HG03060 (cell line): Measurements from ENCODE around the gene SRM.
"Not testable (repeated sequence)": the region's sequence is repeated elsewhere in the genome, so short reads cannot be mapped to it uniquely, and the experiment has no call there.

Experiments used
- ATAC-seq: cut with Tn5 transposase; IDR thresholded peaks from one replicate; pipeline ENCODE4 v1.9.1; 2021; ENCODE audit warnings: low read depth, moderate number of reproducible peaks; ENCODE audit not compliant: unreplicated experiment

The SRM gene

DNA sequence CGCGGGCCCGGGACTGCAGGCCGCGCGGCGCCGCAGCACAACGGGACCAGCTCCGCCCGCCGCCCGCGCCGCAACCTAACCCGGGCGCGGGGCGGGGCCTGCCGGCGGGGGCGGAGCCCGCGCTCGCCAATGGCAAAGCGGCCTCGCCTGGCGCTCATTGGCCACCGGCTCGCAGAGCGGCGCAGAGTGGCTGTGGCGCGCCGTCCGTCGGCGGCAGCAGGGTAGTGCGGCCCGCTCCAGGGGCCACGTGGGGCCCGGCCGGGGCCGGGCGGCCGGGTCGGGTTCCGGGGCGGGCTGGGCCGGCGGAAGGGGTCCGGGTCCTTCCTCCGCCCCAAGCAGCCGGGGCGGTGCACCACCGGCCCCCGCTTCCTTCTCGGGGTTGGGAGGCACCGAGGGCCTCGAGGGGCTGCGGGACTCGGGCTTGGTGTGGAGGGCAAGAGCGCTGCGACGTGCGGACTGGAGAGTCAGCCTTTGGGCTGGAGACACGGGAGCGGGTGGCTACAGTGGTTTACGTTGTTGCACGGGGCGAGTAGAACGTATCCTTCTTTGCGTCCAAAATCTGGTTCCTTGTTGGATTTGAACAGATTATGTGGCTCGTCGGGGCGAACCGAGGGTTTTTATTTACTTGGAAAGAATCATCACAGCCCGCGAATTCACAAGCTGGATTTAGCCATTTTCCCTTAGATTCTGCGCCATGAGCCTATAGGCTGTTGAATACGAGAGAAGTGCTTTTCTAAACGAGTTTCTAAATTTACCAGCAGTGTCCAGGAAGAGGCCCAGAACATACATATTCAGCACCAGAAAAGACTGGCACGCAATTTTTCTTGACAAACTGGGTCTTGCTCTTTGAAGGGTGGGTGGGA is at the start of gene SRM:
SRM (minus strand) TSS at position 51 of the 863 bp plus-strand sequence. CDS start 75 bp downstream, outside the sequence.
- peak; percentile 45 for ATAC-seq

DNA sequence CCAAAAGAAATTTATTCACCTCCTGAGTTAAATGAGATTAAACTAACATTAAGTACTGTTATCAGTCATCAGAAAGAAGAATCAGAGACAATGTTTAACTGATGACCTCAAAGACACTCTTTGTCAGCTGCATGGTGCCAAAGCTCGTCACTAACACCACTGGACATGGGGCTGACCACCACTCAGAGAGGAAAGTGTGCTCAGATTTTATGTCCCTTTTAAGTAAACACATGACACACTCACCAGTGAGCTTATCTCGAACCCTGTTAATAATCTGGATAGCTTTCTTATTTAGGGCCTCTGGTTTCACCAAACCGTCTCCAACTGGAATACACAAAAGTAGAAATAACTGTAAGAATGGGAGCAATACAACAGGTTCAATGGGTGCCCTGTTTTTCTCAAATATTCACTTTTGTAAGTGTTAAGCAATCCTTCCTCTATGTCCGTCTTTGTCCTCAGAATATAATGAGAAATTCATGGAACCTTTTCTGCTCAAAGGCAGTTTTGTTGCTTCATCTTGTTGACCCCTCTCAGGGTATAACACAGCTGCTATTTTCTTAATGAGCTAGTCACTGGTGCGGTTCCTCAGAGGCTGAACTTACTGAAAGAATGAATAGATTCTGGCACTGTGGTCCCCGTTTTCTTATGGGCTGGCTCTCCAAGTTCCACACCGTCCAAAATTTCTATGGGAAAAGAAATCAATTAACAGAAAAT is 49.4 kb upstream of the SRM start:
- no peak for ATAC-seq

DNA sequence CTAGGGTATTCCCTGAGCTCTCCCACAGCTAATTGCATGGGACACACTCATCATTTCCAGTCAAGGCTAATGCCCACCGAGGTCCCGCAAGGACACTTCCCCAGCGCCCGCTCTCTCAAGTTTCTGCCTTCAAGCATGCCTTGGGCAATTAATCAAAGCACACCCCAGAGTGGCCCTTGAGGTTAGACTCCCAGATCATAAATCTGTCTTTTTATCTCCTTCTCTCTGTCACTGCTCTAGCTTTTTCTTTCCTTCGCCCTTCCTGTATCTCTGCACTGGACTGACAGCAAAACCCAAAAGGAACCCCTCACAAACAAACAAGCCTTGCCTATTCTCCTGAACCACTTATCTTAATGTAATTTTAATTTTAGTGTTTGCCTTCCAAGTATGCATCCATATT is 47.8 kb upstream of the SRM start:
- no peak for ATAC-seq

DNA sequence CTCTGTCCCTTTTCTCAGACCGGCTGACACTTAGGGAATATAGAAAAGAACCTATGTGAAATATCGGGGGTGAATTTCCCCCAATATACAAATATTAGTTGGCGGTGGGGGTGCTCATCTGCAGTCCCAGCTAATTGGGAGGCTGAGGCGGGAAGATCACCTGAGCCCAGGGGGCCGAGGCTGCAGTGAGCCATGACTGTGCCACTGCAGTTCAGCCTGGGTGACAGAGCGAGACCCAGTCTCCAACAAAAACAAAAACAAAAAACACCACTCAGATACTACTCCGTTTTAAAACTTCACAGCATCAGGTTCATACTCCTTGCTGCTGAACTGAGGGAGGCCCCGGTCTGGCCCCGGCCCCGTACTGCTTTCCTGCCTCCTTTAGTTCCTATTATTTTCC is 45.8 kb upstream of the SRM start:
- no peak for ATAC-seq

DNA sequence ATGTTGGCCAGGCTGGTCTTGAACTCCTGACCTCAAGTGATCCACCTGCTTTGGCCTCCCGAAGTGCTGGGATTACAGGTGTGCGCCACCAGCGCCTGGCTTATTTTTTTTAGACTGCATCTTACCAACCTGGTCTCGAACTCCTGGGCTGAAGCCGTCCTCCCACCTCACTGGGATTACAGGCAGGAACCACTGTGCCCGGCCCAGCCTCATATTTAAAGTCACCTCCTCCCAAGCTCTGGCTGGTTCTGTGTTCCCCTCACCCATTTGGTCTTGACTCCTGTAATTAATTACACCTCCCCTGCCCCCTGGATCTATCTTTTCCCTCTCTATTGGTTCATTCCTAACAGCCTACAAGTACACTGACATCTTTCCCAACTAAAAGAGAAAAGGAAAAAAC is 41.5 kb upstream of the SRM start:
- no peak for ATAC-seq

DNA sequence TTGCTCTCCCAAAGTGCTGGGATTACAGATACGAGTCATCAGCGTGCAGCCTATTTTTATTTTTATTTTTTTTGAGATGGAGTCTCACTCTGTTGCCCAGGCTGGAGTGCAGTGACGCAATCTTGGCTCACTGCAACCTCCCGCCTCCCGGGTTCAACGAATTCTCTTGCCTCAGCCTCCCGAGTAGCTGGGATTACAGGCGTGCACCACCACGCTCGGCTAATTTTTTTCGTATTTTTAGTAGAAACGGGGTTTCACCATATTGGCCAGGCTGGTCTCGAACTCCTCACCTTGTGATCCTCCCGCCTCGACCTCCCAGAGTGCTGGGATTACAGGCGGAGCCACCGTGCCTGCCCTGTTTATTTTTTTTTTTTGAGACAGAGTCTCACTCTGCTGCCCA is 41.0 kb upstream of the SRM start:
- not testable (repeated sequence) for ATAC-seq

DNA sequence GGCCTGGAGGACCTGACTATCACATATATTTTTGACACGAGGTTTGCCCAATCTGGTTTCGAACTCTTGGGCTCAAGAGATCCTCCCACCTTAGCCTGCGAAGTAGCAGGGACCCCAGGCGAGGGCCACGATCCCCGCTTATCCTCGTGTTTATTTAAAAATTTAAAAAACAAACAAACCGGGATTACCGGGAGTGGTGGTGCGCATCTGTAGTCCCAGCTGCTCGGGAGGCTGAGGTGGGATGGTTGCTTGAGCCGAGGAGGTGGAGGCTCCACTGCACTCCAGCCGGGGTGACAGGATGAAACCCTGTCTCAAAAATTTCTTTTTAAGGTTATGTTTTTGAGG is 40.3 kb upstream of the SRM start:
- ATAC-seq, result no peak

DNA sequence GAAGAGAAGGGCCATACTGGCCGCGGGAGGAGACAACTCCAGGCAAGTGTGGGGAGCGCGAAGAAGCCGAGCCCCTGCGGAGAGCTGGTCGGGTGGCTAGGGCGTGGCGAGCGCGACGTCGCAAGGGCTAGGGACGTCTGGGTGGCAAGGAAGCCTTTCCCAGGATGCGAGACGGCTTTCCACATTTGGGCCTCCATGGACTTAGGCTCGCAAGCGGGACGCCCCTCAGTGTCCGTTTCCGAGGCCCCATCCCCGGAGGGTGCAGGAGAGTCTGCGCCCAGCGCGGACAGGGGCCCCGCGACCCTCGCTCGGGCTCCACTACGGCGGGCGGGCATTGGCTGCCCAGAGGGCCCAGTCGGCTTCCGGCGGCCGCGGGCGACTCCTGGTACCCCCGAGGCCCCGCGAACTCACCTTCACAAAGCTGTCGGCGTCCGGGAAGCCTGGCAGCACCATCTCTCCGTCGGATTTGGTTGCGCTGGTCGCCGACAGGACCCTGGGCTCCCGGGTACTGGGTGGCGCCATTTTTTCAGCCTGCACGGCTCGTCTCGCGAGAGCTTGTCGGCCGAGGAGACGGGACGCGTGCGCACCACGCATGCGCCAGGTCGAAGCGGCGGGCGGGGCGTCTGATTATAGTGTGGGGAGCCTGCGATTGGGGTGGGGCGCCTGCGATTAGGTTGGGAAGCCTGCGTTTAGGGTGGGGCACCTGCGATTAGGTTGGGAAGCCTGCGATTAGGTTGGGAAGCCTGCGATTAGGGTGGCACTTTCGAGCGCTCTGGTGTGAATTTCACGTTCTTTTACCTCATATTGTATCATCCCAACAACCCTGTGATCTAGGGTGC is 39.7 kb upstream of the SRM start, which contains the start of gene EXOSC10:
EXOSC10 (minus strand) TSS at position 560 of the 839 bp plus-strand sequence; CDS start at position 522, 38 bp downstream.
- no peak for ATAC-seq

DNA sequence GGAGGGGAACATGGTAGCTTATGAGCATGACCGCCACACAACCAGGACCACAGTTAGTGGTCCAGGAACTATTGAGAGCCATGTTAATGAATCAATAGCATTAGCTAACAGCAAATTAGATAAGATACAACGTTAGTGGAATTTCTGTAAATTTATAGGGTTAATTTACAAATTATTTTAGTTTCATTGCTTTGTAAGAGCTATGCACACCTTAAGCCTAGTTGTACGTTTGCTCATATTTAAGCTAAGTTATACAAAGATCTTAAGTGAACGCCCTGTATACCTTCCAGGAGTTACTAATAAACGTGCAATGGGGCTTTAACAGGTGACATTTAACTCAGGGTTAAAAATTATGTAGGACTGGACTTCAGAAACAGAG is 39.1 kb upstream of the SRM start:
- no peak for ATAC-seq

DNA sequence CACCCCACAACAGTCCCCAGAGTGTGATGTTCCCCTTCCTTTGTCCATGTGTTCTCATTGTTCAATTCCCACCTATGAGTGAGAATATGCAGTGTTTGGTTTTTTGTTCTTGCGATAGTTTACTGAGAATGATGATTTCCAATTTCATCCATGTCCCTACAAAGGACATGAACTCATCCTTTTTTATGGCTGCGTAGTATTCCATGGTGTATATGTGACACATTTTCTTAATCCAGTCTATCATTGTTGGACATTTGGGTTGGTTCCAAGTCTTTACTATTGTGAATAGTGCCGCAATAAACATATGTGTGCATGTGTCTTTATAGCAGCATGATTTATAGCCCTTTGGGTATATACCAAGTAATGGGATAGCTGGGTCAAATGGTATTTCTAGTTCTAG is 24.0 kb upstream of the SRM start:
- not testable (repeated sequence) for ATAC-seq

DNA sequence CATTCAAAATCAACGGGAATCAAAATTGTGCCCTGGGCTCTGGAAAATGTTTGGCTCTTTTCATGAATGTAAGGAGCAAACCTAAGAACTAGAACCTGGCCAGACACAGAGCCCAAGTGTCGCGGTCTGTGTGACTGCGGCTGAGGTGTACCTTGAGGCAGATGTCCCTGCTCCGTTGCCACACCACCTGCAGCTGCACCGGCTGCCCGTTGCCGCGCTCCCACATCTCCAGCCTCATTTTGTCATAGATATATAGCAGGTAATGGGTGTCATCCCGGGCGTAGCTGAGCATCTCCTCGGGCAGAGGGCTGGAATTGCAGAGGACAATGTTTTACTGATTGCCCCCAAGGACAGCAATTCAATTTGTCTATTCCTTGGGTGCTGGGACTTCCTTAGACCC is 21.1 kb upstream of the SRM start:
- no peak for ATAC-seq

DNA sequence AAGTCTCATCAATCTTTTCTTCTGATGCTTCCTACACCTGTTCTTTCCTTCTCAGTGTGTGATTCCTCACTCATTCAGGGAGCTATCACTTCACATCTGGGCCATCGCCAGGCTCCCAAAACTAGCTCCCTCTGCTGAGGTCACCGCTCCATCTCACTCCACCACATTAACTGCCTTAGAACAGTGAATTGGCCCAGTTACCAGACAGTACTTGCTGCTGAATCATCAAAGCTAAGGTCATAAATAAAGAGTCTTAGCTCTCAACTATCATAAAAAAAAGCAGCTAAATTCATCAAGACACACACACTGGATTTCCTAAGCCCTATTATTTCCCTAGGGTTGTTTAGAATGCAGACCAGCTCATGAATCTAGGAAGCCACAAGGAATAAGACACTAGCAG is 18.8 kb upstream of the SRM start:
- ATAC-seq, result no peak

DNA sequence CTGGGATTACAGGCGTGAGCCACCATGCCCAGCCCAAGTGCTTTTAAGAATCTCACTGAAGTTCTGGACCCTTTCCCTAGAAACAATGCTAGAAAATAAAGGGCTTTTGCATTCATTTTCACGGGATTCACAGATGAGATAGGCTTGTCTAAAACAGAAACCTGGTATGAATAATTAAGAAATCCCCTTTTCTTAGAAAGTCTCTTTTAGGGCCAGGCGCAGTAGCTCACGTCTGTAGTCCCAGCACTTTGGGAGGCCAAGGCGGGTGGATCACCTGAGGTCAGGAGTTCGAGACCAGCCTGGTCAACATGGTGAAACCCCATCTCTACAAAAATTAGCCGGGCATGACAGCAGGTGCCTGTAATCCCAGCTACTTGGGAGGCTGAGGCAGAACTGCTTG is 13.6 kb upstream of the SRM start:
- ATAC-seq, result not testable (repeated sequence)

DNA sequence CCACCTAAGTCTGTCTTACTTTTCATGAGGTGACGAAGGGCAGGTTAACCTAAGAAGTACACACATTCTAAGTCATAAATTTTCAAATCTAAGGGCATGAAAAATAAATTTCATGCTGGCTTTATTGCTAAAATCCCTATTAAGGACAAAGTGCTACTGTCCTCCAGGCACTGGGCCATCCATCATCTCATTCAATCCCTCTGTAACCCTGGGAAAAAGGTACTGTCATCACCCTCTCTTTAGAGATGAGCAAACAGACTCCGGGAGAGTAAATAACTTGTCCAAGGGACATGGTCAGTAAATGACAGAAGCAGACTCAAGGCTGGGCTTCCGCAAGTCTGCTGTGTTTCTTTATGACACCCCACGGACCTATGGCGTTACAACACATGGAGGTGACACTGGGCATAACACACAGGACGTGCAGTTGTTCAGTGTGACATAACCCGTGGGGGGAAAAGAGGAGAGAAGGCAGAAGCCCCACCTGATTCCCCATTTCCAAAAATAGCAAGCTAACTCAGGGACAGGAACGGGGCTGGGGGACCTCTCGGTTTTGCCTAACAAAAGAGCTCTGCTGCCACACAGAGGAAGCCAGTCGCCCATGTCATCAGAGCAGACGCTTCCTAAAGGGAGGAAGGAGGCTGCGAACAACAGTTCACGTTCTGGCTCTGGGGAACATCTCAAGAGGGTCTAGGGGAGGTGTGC is 12.5 kb upstream of the SRM start:
- no peak for ATAC-seq

DNA sequence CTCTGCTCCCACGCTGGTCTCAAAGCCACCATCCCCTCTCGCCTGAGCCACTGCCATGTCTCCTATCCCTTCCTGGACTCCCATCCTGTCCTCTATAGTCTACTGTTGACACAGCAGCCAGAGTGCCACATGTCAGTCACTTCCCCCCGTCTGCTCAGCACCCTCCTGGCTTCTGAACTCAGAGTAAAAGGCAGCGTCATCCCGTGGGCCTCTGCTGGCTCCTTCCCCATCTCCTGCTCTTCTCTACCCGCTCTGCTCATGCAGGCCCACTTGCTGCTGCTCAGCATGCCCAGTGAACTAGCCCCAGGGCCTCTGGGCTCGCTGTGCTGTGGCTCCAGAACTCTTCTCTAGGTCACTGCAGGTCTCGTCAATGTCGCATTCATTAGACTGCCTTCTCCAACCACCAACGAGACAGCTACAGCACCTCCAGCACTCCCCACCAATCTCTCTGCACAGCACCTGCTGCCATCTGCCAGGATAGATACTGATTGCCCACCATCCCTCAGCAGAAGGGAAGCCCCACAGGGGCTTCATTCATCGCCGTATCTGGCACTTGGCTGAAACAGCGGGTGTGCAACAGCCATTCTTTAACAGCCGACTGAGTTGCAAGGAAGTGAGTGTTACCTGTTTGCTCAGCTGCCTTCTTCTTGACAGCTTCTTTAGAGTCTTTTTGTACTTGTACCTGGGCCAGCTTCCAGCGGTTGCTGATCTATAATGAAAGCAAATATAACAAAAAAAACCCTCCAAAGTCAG is 11.8 kb upstream of the SRM start:
- no peak for ATAC-seq

DNA sequence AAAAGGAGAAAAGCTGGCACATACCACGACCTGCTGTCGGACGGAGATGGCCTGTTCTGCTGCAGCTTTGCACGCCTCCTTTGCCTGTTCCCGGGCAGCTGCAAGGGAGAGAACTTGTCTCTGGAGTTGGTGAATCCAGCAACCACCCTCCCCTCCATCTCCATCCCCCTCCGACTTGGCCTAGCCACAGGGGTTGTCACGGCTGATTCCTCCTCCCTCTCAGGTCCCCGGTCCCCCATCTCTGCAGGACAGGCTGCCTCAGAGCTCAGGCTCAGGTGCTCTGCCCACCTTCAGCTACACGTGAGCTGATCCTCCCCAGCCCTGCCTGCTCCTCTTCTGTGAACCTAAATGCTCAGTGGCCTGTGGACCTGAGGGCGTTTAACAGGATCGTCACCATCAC is 11.1 kb upstream of the SRM start:
- ATAC-seq, result no peak

DNA sequence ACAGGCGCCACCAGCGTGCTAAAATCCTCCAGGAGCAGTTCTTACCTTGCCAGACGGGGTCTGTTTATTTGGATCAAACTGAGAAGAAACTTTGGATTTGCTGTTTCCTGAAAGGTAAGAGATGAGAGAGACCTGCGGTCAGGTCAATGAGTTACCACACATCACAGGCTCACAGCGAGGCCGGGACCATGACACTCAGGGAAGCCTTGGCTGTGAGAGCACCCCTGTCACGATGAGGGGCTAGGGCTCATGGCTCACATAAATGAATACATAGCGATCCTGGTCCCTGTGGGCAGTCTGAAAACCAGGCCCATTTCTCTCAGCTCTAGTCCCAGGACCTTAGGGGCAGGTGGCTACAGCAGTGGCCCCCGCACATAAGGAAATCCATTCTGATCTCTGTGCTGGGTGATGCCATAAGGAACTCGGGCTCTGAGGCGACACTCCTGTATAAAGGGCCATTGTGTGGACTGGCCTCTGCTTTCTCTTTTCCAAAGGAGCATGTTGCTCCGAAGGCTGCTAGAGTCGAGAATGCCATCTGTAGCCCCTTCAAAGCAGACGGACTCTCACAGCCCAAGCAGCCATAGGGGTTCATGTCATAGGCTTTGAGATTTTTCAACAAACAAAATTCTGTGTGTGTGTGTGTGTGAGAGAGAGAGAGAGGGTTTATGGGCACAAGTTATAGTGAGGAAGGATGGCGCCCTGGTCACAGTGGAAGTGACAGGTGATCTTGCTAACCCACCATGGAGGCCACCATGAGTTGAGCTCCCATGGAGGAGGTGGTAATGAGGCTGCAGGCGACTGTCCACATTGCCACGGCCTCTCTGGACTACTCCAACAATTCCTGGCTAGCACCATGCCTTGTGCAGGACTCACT is 9.0 kb upstream of the SRM start:
- ATAC-seq, result no peak

DNA sequence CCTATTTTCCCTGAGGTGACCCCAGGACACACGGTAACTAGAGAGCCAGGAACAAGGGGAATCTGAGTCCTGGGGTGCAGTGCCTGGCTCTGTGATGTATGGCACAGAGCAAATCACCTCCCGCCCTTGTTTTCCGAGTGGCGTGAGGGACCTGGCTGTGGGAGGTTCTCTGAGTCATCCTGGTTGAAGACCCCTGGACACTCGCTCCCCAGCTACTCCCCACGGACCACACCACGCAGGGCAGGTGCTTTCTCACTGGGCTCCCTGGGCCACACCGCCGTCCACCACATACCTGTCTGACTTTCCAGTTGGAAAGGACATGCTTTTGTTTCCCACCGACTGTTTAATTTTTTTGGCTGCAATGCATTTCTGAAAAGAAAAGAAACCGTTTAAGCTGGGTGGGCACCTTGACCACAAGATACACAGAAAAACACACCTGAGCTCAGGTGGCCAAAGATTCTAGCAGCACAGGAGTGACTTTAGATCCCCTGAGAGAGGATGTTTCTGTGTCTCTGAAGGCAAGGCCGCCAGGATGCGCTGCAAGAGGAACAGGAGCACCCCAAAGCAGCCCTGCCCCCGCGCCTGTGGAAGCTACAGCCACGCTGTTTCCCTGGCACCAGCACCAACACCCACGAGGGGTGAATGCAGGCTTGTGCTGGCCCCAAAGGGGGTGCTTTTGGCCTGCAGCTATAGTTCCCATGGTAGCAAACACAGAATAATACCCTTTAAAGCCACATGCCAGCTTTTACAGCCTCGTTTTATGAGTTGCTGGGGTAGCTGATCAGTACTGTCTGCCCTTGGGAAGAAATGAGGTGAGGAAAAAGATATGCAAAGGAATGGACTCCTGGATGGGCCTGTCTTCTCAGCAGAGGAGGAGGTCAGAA is 8.1 kb upstream of the SRM start:
- no peak for ATAC-seq
